ENCODE results near the gene RPL32. TPM values are rescaled to one million over a fixed set of nuclear protein-coding genes. Genes with fewer than 3 reads are reported as not detected.

RPL32 gene
- total and polyA plus RNA-seq, 9 of the 15 experiments (the other 6 are each of a cell fraction or from before 2014, with no cell fraction given) = 2,738 to 6,200 (median 4,286) TPM

GRCh38 chr3:12879191-12879815, 37.9 kb upstream of the RPL32 start (continued):
- TF ChIP-seq ZKSCAN1 (IDR thresholded peaks at IDR 0.05; ENCODE audit: low read depth, low read length) (no peak), RFX7 (CRISPR knock-in tag; IDR thresholded peaks at IDR 0.05) (no peak), ZNF253 (CRISPR knock-in tag; conservative IDR thresholded peaks at IDR 0.05) (no peak), CHD1 (IDR thresholded peaks at IDR 0.05; ENCODE audit: low read length) (no peak), PTTG1 (tag; IDR thresholded peaks at IDR 0.05; ENCODE audit: low read depth) (no peak), TGIF2 (CRISPR knock-in tag; IDR thresholded peaks at IDR 0.05) (no peak), SP1 (CRISPR knock-in tag; IDR thresholded peaks at IDR 0.05) (no peak), ZNF518B (CRISPR knock-in tag; IDR thresholded peaks at IDR 0.05) (no peak), CREB1 (IDR thresholded peaks at IDR 0.05) (no peak), CREB1 (CRISPR knock-in tag; IDR thresholded peaks at IDR 0.05) (no peak), KLF16 (IDR thresholded peaks at IDR 0.05) (no peak), SRSF9 (IDR thresholded peaks at IDR 0.05; ENCODE audit: borderline replicate concordance, low read depth, low read length) (no peak), HBP1 (CRISPR knock-in tag; IDR thresholded peaks at IDR 0.05) (no peak), IFI16 (CRISPR knock-in tag; IDR thresholded peaks at IDR 0.05) (no peak), CTBP1 (IDR thresholded peaks at IDR 0.05; ENCODE audit: borderline replicate concordance) (peak; percentile 58; the same call in 1 of the 2 replicates)
- TF ChIP-seq, protein P1, sequence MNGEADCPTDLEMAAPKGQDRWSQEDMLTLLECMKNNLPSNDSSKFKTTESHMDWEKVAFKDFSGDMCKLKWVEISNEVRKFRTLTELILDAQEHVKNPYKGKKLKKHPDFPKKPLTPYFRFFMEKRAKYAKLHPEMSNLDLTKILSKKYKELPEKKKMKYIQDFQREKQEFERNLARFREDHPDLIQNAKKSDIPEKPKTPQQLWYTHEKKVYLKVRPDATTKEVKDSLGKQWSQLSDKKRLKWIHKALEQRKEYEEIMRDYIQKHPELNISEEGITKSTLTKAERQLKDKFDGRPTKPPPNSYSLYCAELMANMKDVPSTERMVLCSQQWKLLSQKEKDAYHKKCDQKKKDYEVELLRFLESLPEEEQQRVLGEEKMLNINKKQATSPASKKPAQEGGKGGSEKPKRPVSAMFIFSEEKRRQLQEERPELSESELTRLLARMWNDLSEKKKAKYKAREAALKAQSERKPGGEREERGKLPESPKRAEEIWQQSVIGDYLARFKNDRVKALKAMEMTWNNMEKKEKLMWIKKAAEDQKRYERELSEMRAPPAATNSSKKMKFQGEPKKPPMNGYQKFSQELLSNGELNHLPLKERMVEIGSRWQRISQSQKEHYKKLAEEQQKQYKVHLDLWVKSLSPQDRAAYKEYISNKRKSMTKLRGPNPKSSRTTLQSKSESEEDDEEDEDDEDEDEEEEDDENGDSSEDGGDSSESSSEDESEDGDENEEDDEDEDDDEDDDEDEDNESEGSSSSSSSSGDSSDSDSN (IDR thresholded peaks at IDR 0.05; ENCODE audit: borderline replicate concordance in 1 of 2, low read depth in 2 of 2, low read length in 2 of 2) = no peak
- TF ChIP-seq, protein P2, sequence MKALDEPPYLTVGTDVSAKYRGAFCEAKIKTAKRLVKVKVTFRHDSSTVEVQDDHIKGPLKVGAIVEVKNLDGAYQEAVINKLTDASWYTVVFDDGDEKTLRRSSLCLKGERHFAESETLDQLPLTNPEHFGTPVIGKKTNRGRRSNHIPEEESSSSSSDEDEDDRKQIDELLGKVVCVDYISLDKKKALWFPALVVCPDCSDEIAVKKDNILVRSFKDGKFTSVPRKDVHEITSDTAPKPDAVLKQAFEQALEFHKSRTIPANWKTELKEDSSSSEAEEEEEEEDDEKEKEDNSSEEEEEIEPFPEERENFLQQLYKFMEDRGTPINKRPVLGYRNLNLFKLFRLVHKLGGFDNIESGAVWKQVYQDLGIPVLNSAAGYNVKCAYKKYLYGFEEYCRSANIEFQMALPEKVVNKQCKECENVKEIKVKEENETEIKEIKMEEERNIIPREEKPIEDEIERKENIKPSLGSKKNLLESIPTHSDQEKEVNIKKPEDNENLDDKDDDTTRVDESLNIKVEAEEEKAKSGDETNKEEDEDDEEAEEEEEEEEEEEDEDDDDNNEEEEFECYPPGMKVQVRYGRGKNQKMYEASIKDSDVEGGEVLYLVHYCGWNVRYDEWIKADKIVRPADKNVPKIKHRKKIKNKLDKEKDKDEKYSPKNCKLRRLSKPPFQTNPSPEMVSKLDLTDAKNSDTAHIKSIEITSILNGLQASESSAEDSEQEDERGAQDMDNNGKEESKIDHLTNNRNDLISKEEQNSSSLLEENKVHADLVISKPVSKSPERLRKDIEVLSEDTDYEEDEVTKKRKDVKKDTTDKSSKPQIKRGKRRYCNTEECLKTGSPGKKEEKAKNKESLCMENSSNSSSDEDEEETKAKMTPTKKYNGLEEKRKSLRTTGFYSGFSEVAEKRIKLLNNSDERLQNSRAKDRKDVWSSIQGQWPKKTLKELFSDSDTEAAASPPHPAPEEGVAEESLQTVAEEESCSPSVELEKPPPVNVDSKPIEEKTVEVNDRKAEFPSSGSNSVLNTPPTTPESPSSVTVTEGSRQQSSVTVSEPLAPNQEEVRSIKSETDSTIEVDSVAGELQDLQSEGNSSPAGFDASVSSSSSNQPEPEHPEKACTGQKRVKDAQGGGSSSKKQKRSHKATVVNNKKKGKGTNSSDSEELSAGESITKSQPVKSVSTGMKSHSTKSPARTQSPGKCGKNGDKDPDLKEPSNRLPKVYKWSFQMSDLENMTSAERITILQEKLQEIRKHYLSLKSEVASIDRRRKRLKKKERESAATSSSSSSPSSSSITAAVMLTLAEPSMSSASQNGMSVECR (CRISPR knock-in tag; IDR thresholded peaks at IDR 0.05) = peak; percentile 45; the same call in 1 of the 2 replicates
